HG03175 (cell line): ENCODE data around the gene OR2V1.
"Not testable (repeated sequence)": the region's sequence is repeated elsewhere in the genome, so short reads cannot be mapped to it uniquely, and the experiment has no call there.

Experiments used
- ATAC-seq: cut with Tn5 transposase; IDR thresholded peaks from one replicate; pipeline ENCODE4 v1.9.1; 2021; ENCODE audit warnings: mild to moderate bottlenecking, moderate library complexity; ENCODE audit not compliant: unreplicated experiment

OR2V1 gene

GRCh38 chr5:181105391-181106025, 25.5 kb downstream of the OR2V1 start:
- no peak for ATAC-seq

- ATAC-seq, result not testable (repeated sequence)
These were observed 26.2 kb downstream of the OR2V1 start for GRCh38 chr5:181104606-181105390.

GRCh38 chr5:181104259-181104568, 26.8 kb downstream of the OR2V1 start:
- not testable (repeated sequence) for ATAC-seq

- not testable (repeated sequence) for ATAC-seq
These were observed 28.9 kb downstream of the OR2V1 start for GRCh38 chr5:181101930-181102674.

GRCh38 chr5:181101030-181101641, 29.8 kb downstream of the OR2V1 start:
- not testable (repeated sequence) for ATAC-seq

- no peak for ATAC-seq
These were observed 30.7 kb downstream of the OR2V1 start for GRCh38 chr5:181100121-181100875.

- no peak for ATAC-seq
These were observed 31.3 kb downstream of the OR2V1 start for GRCh38 chr5:181099602-181100086.

- no peak for ATAC-seq
These were observed 32.0 kb downstream of the OR2V1 start for GRCh38 chr5:181098762-181099601.

- not testable (repeated sequence) for ATAC-seq
These were observed 33.0 kb downstream of the OR2V1 start for GRCh38 chr5:181097759-181098491.

GRCh38 chr5:181097383-181097753, 33.6 kb downstream of the OR2V1 start:
- not testable (repeated sequence) for ATAC-seq

- not testable (repeated sequence) for ATAC-seq
These were observed 34.1 kb downstream of the OR2V1 start for GRCh38 chr5:181096721-181097382.

- not testable (repeated sequence) for ATAC-seq
These were observed 35.8 kb downstream of the OR2V1 start for GRCh38 chr5:181095162-181095561.

GRCh38 chr5:181092428-181092827, 38.5 kb downstream of the OR2V1 start:
- no peak for ATAC-seq

GRCh38 chr5:181088289-181088688, 42.7 kb downstream of the OR2V1 start:
- no peak for ATAC-seq

- no peak for ATAC-seq
These were observed 43.7 kb downstream of the OR2V1 start for GRCh38 chr5:181087309-181087708.

- no peak for ATAC-seq
These were observed 44.1 kb downstream of the OR2V1 start for GRCh38 chr5:181086884-181087205.

GRCh38 chr5:181086026-181086883, 44.7 kb downstream of the OR2V1 start:
- no peak for ATAC-seq
